ENCODE measurements around the gene OSBPL10.

DNA sequence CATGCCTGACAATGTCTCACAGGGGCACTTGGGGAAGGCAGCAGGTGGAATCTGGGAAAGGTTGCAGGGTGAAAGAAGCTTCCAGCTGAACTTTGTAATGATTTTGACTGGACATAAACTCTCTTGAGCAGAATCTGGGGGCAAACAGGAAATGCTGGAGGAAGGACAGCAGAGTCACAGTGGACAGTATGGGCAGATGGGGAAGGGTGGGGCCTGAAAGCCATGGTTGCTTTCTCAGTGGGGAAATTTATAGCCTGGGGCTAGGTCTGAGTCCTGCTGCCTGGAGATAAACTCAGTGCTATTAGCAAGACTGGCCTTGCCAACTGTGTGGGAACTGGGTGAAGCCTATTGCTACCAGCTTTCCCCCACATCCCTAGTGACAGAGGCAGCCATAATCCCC lies 203.2 kb downstream of the OSBPL10 start:
- TF ChIP-seq SIN3A (conservative IDR thresholded peaks at IDR 0.05 in 1 of 2, IDR thresholded peaks at IDR 0.05 in 1 of 2; ENCODE audit: low read depth in 1 of 2, low read length in 2 of 2): no peak
- TF ChIP-seq, protein P1, sequence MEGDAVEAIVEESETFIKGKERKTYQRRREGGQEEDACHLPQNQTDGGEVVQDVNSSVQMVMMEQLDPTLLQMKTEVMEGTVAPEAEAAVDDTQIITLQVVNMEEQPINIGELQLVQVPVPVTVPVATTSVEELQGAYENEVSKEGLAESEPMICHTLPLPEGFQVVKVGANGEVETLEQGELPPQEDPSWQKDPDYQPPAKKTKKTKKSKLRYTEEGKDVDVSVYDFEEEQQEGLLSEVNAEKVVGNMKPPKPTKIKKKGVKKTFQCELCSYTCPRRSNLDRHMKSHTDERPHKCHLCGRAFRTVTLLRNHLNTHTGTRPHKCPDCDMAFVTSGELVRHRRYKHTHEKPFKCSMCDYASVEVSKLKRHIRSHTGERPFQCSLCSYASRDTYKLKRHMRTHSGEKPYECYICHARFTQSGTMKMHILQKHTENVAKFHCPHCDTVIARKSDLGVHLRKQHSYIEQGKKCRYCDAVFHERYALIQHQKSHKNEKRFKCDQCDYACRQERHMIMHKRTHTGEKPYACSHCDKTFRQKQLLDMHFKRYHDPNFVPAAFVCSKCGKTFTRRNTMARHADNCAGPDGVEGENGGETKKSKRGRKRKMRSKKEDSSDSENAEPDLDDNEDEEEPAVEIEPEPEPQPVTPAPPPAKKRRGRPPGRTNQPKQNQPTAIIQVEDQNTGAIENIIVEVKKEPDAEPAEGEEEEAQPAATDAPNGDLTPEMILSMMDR (IDR thresholded peaks at IDR 0.05; ENCODE audit: control extremely low read depth in 1 of 3, insufficient read depth in 1 of 3, low read depth in 1 of 3, low read length in 3 of 3): no peak
- no peak for TF ChIP-seq EZH2 (IDR thresholded peaks at IDR 0.05; ENCODE audit: low read depth, low read length, severe bottlenecking)
- TF ChIP-seq JUND (IDR thresholded peaks at IDR 0.05; ENCODE audit: low read length): no peak
- TF ChIP-seq SP2 (IDR thresholded peaks at IDR 0.05; ENCODE audit: low read length): no peak
- TF ChIP-seq POLR2A (IDR thresholded peaks at IDR 0.05; ENCODE audit: control extremely low read depth in 1 of 2, low read depth in 2 of 2, low read length in 2 of 2): no peak
- TF ChIP-seq RFX5 (IDR thresholded peaks at IDR 0.05; ENCODE audit: borderline replicate concordance, low read depth, low read length): no peak
